ENCODE results near the gene CNTFR. TPM values are rescaled to one million over a fixed set of nuclear protein-coding genes. Genes with fewer than 3 reads are reported as not detected.

The CNTFR gene
- total RNA-seq, 1 donor from 2014 or later = 8.6 TPM

DNA sequence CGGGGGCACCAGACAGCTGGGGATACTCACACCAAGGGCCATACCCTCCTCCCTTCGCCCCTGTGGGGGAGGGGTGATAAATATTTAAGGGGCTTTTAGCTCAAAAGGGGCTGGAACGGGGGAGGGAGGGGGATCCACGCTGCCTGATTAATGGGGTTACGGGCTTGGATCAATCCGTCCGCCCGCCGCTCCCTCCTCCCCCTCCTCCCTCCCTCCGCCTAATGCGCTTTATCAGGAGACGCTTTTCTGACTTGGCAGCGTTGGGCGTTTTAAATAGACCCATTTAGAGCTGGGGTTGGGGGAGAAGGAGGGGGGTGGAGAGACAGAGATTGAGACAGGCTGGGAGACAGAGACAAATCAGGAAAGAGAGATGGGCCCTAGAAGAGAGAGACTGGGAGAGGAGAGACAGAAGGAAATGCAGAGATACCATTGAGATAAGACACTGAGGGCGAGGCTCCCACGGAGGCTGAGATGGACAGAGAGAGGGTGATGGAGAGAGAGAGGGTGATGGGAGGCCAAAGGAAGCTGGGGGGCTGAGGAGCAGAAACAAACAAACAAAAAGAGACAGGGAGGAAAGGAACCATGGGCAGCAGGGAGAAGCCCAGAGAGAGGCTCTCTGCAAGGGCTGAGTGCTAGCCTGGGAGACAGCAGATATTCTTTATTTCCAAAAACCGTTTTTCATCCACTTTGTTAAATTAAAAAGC, 10.3 kb downstream of the CNTFR start:
- H3K4me1 ChIP-seq = peaks cover 75% of the 10 kb centered on the region
- H3K27me3 Mint-ChIP-seq (ENCODE audit: insufficient read depth, low read depth) = peaks cover 6% of the 10 kb centered on the region
- H3F3A ChIP-seq (ENCODE audit: low read depth) = peaks cover 59% of the 10 kb centered on the region
- no peak overlapping the region for H2AFZ ChIP-seq (replicated peaks)
- H3K27ac Mint-ChIP-seq = peak overlapping the region; percentile 98
- peaks cover 85% of the 10 kb centered on the region for H3K4me1 Mint-ChIP-seq
- peak overlapping the region; percentile 55 for H3K4me3 ChIP-seq
- H3K9me3 Mint-ChIP-seq = no peaks in the 10 kb centered on the region
- peak overlapping the region; percentile 85 for H3K4me3 Mint-ChIP-seq
- H3K36me3 ChIP-seq = no peaks in the 10 kb centered on the region
- H3K36me3 Mint-ChIP-seq = peaks cover 6% of the 10 kb centered on the region
- peak; percentile 87 for DNase-seq (ENCODE audit: low spot score)
- H3K27me3 ChIP-seq = peaks cover 18% of the 10 kb centered on the region
- no peaks in the 10 kb centered on the region for H3K79me2 ChIP-seq (ENCODE audit: low read depth)
- H3K9me3 ChIP-seq (ENCODE audit: low read depth) = no peaks in the 10 kb centered on the region
- peaks cover 28% of the 10 kb centered on the region for H4K20me1 ChIP-seq (ENCODE audit: low read depth)
- peak overlapping the region; percentile 94 for H3K4me2 ChIP-seq
- no peak overlapping the region for H3K9ac ChIP-seq
- H3K27ac ChIP-seq = no peak overlapping the region
- no peak for TF ChIP-seq EZH2phosphoT487 (IDR thresholded peaks at IDR 0.05)
- TF ChIP-seq EZH2 (IDR thresholded peaks at IDR 0.05) = no peak
- no peak for TF ChIP-seq CTCF (IDR thresholded peaks at IDR 0.05)

GRCh38 chr9:34578241-34579103, 11.1 kb downstream of the CNTFR start:
- Histone ChIP-seq H3K4me3 (peak overlapping the region; percentile 55), H2AFZ (replicated peaks) (no peak overlapping the region), H3K79me2 (ENCODE audit: low read depth) (no peaks in the 10 kb centered on the region), H3K36me3 (no peaks in the 10 kb centered on the region), H3K4me2 (peak overlapping the region; percentile 94), H3K9ac (no peak overlapping the region), H3F3A (ENCODE audit: low read depth) (peaks cover 59% of the 10 kb centered on the region), H3K9me3 (ENCODE audit: low read depth) (no peaks in the 10 kb centered on the region), H3K27ac (peak overlapping the region; percentile 81), H4K20me1 (ENCODE audit: low read depth) (peaks cover 32% of the 10 kb centered on the region), H3K4me1 (peaks cover 76% of the 10 kb centered on the region), H3K27me3 (peaks cover 12% of the 10 kb centered on the region)
- TF ChIP-seq EZH2 (IDR thresholded peaks at IDR 0.05) (no peak), CTCF (IDR thresholded peaks at IDR 0.05) (peak; percentile 3)
- no peaks in the 10 kb centered on the region for H3K9me3 Mint-ChIP-seq
- H3K4me1 Mint-ChIP-seq = peaks cover 83% of the 10 kb centered on the region
- peaks cover 6% of the 10 kb centered on the region for H3K36me3 Mint-ChIP-seq
- peaks cover 6% of the 10 kb centered on the region for H3K27me3 Mint-ChIP-seq (ENCODE audit: insufficient read depth, low read depth)
- peak; percentile 86 for DNase-seq (ENCODE audit: low spot score)
- H3K4me3 Mint-ChIP-seq = peak overlapping the region; percentile 85
- H3K27ac Mint-ChIP-seq = peak overlapping the region; percentile 97

DNA sequence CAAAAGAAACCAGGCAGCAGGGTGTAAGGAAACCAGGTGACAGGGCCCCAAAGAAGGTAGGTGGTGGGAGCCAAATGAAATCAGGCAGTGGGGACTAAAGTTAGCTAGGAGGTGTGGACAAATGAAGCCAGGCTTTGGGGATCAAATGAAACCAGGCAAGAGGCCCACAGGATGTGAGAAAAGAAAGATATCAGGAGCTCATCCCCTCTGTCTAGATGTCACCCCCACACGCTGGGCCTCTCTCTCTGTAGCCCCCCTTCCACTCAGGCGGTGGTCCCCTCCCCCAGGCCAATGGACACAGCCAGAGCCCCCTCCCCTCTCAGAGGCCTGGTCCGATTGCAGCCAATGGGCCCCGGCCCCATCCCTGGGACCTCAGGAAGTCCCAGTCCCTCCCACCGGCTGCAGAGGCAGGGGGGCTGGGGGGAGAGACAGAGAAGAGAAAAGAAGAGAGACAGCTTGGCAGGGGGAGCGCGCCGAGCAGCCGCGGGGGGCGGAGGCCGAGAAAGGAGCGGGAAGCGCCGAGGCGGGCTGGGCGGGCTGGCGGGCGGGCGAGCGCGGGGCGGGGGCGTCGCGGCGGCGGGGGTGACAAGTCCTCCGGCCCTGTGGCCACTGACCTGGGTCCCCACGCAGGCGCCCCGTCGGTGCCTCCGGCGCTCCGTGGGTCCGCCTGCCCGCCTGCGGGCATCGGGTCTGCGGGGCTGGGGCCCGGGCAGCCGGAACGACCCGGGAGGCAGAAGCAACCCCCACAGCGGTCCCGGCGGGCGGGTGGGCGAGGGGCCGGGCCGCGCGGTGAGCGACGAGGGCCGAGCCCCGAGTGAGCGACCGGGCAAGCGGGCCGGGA, 11.9 kb downstream of the CNTFR start:
- Mint-ChIP-seq H3K36me3 (peaks cover 6% of the 10 kb centered on the region), H3K4me1 (peaks cover 81% of the 10 kb centered on the region), H3K27me3 (ENCODE audit: insufficient read depth, low read depth) (peaks cover 6% of the 10 kb centered on the region), H3K4me3 (peak overlapping the region; percentile 85), H3K9me3 (no peaks in the 10 kb centered on the region), H3K27ac (peak overlapping the region; percentile 96)
- DNase-seq (ENCODE audit: low spot score) = peak; percentile 84
- Histone ChIP-seq H3K79me2 (ENCODE audit: low read depth) (no peaks in the 10 kb centered on the region), H3F3A (ENCODE audit: low read depth) (peaks cover 59% of the 10 kb centered on the region), H3K4me3 (peak overlapping the region; percentile 55), H3K4me1 (peaks cover 78% of the 10 kb centered on the region), H3K9me3 (ENCODE audit: low read depth) (no peaks in the 10 kb centered on the region), H2AFZ (replicated peaks) (no peak overlapping the region), H3K27me3 (peaks cover 4% of the 10 kb centered on the region), H3K36me3 (no peaks in the 10 kb centered on the region), H4K20me1 (ENCODE audit: low read depth) (peaks cover 36% of the 10 kb centered on the region), H3K4me2 (peak overlapping the region; percentile 94), H3K9ac (no peak overlapping the region), H3K27ac (peak overlapping the region; percentile 81)
- TF ChIP-seq EZH2phosphoT487 (IDR thresholded peaks at IDR 0.05) (no peak), CTCF (IDR thresholded peaks at IDR 0.05) (no peak), EZH2 (IDR thresholded peaks at IDR 0.05) (no peak)

Data from neural progenitor cell (in vitro differentiated cells).